K562 (cell line): Measurements from ENCODE around the gene ABCB9. TPM values are rescaled to one million over a fixed set of nuclear protein-coding genes. Genes with fewer than 3 reads are reported as not detected.

ENCODE experiments used
- BCLAF1 ChIP-seq, 2 experiments: fragments of 450-650 bp in 1 of 2; IDR thresholded peaks; 2 replicates each; pipeline ENCODE4 v1.6.1; 2011 to 2017; ENCODE audit warnings: low read depth in 2 of 2, antibody characterized with exemption in 1 of 2, borderline replicate concordance in 1 of 2, low read length in 1 of 2, mild to moderate bottlenecking in 1 of 2, mixed read lengths in 1 of 2; ENCODE audit not compliant: control insufficient read depth in 1 of 2
- E2F6 ChIP-seq, 2 experiments: IDR thresholded peaks; 2 replicates each; pipeline ENCODE4 v1.6.1; 2011; ENCODE audit warnings: borderline replicate concordance in 1 of 2, control low read depth in 1 of 2, low read depth in 1 of 2, low read length in 1 of 2, mild to moderate bottlenecking in 1 of 2, mixed read lengths in 1 of 2, moderate library complexity in 1 of 2; ENCODE audit not compliant: insufficient read depth in 1 of 2, insufficient read length in 1 of 2, poor library complexity in 1 of 2, severe bottlenecking in 1 of 2; ENCODE audit errors: extremely low read depth in 1 of 2
- EGR1 ChIP-seq: fragments of 450-650 bp; conservative IDR thresholded peaks from 2 replicates; pipeline ENCODE4 v1.6.1; 2017; ENCODE audit warnings: mild to moderate bottlenecking
- MAZ ChIP-seq, 2 experiments: fragments of 450-650 bp in 1 of 2; sonication (generic) in 1 of 2; formaldehyde crosslinking; IDR thresholded peaks in 1 of 2; conservative IDR thresholded peaks in 1 of 2; 2 replicates each; pipeline versions ENCODE4 v1.4.0 to v1.5.0; 2020; ENCODE audit warnings: mild to moderate bottlenecking in 1 of 2, missing genetic modification reagents in 1 of 2
- NBN ChIP-seq: fragments of 450-650 bp; IDR thresholded peaks from 2 replicates; pipeline ENCODE4 v1.6.1; 2016; ENCODE audit warnings: low read depth, mild to moderate bottlenecking
- NFE2L1 ChIP-seq: fragments of 450-650 bp; IDR thresholded peaks from 2 replicates; pipeline ENCODE4 v1.6.1; 2016; ENCODE audit warnings: missing genetic modification characterization, low read depth, mild to moderate bottlenecking, missing compliant biosample characterization, moderate library complexity, borderline replicate concordance
- NUFIP1 ChIP-seq: fragments of 450-650 bp; IDR thresholded peaks from 2 replicates; pipeline ENCODE4 v1.6.1; 2018; ENCODE audit not compliant: partially characterized antibody
- PBX2 ChIP-seq, 2 experiments: IDR thresholded peaks in 1 of 2; conservative IDR thresholded peaks in 1 of 2; 2 replicates each; pipeline ENCODE4 v1.6.1; 2016; ENCODE audit warnings: low read depth in 2 of 2, mild to moderate bottlenecking in 1 of 2, missing compliant biosample characterization in 1 of 2, missing genetic modification characterization in 1 of 2, moderate library complexity in 1 of 2
- POLR2G ChIP-seq: fragments of 200-400 bp; formaldehyde crosslinking; IDR thresholded peaks from 2 replicates; pipeline ENCODE4 v1.6.1; 2017; ENCODE audit warnings: low read depth, mild to moderate bottlenecking, antibody characterized with exemption, low read length, moderate library complexity
- ZNF134 ChIP-seq: fragments of 250-450 bp; sonication (Bioruptor Pico); conservative IDR thresholded peaks from 2 replicates; pipeline ENCODE4 v1.4.0; 2020
- ZNF282 ChIP-seq: sonication (generic); formaldehyde crosslinking; IDR thresholded peaks from 2 replicates; pipeline ENCODE4 v1.8.1; 2023; ENCODE audit warnings: missing genetic modification reagents
- polyA plus RNA-seq, 8 experiments: library from polyadenylated mRNA; depleted of rRNA in 4 of 8; stranded (reverse) in 5 of 8; unstranded in 3 of 8; fragments of >200 nt; fragmentation: Nextera tagmentation in 2 of 8; fragmentation: Illumina TruSeq in 1 of 8; extraction: Ambion mirVana in 2 of 8; extraction: Trizol in 1 of 8; gene quantifications; 2 replicates each; pipeline versions ENCODE4 v1.2.1 to v1.2.3, GENCODE V29; 2011 to 2014; ENCODE audit warnings: inconsistent platforms in 1 of 8, missing spikeins in 1 of 8
- total RNA-seq, 7 experiments: library from RNA; depleted of rRNA in 6 of 7; stranded (reverse); fragments of >200 nt in 6 of 7; fragmentation: Illumina TruSeq in 2 of 7; extraction: Trizol in 2 of 7; gene quantifications; 2 replicates each; pipeline versions ENCODE4 v1.2.1 to v1.2.3, GENCODE V29; 2011 to 2021; ENCODE audit warnings: low replicate concordance in 1 of 7
- TF ChIP-seq, protein P1 (sequence below), 2 experiments: fragments of 450-650 bp in 1 of 2; sonication (generic) in 1 of 2; formaldehyde crosslinking; conservative IDR thresholded peaks; 2 replicates each; pipeline versions ENCODE4 v1.4.0 to v1.8.1; 2020 to 2022; ENCODE audit warnings: mild to moderate bottlenecking in 1 of 2, missing genetic modification reagents in 1 of 2

The ABCB9 gene
- total and polyA plus RNA-seq, 9 of the 15 experiments (the other 6 are each of a cell fraction or from before 2014, with no cell fraction given), result 0.20 to 12.6 (median 6.2) TPM

DNA sequence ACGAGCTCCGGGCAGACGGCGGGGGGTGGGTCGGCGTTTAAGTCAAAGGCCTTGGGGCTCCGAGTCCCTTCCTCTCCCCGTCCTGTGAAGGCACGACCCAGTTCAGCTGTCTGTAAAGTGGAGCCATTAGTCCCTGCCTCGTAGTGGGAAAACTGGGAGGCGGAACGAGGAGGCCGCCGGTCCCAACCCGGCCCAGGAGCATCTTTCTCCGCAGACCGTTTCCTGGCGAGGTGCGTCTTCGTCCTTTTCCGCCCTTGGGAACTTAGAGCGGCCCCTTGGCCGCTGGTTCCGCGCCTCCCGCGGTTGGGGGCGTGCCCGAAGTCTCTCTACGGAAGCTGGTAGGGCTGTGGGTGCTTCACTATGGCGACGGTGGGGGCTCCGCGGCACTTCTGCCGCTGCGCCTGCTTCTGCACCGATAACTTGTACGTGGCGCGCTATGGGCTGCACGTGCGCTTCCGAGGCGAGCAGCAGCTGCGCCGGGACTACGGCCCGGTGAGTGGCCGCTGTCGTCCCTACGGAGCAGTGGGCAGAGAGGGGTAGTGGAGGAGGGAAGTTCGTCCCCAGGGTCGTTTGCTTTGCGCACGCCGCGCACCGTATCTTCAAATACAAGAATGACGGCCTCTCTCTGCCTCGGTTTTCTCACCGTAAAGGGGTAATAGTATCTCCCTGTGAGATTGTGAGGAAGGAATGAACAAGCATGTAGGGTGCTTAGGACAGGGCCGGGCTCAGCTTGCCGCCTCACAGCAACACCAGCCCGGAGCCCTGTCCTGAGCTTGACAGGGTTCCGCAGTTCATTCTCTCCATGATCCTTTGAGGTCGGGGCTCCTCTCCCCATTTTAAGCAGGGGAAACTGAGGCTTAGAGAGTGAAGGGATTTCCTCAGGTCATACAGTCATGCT lies 8.9 kb upstream of the ABCB9 start, which contains the start of gene OGFOD2 (continued):
- no peak for TF ChIP-seq PBX2 (CRISPR knock-in tag; IDR thresholded peaks at IDR 0.05; ENCODE audit: low read depth)
- no peak for TF ChIP-seq PBX2 (tag; conservative IDR thresholded peaks at IDR 0.05; ENCODE audit: low read depth)
- no peak for TF ChIP-seq NUFIP1
- TF ChIP-seq EGR1, result peak; percentile 27; the same call in 1 of the 2 replicates
- TF ChIP-seq, protein P1, sequence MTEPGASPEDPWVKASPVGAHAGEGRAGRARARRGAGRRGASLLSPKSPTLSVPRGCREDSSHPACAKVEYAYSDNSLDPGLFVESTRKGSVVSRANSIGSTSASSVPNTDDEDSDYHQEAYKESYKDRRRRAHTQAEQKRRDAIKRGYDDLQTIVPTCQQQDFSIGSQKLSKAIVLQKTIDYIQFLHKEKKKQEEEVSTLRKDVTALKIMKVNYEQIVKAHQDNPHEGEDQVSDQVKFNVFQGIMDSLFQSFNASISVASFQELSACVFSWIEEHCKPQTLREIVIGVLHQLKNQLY (CRISPR knock-in tag; conservative IDR thresholded peaks at IDR 0.05), result no peak
- 0 out of 2 replicates have a peak, but pooled peaks have one; percentile 38 for TF ChIP-seq ZNF282
- TF ChIP-seq BCLAF1 (IDR thresholded peaks at IDR 0.05; ENCODE audit: borderline replicate concordance in 1 of 2, control insufficient read depth in 1 of 2, low read depth in 2 of 2, low read length in 1 of 2), result peak in 1 of 2 experiments; percentile 44; a peak in 1 of 4 replicates
- no peak; the same call in 1 of the 2 replicates for TF ChIP-seq ZNF134 (CRISPR knock-in tag)
- peak; percentile 97 for TF ChIP-seq POLR2G
- peak; percentile 80 to 89 for TF ChIP-seq E2F6 (IDR thresholded peaks at IDR 0.05; ENCODE audit: borderline replicate concordance in 1 of 2, extremely low read depth in 1 of 2, insufficient read depth in 1 of 2, insufficient read length in 1 of 2, low read depth in 1 of 2, low read length in 1 of 2, poor library complexity in 1 of 2, severe bottlenecking in 1 of 2)
- no peak for TF ChIP-seq NFE2L1 (tag)
- 0 out of 2 replicates have a peak, but pooled peaks have one; percentile 12 for TF ChIP-seq NBN
- TF ChIP-seq MAZ (CRISPR knock-in tag; conservative IDR thresholded peaks at IDR 0.05 in 1 of 2, IDR thresholded peaks at IDR 0.05 in 1 of 2), result peak; percentile 85 to 87
